ENCODE results near the gene HIC1.

DNA sequence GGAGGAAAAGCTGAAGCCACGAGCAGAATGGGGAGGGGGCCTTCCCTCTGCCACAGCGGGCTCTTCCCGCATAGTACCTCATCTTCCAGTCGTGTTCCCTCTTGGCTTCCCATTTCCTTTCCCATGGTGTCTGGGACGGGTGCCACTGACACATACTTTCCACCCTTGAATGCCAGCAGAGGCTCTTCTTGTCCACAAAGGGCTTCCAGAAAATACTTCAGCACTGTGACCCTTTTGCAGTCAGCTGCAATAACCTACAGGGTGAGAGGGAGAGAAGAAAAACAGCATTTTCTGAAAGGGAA lies 30.7 kb downstream of the HIC1 start:
- TF ChIP-seq, protein P1, sequence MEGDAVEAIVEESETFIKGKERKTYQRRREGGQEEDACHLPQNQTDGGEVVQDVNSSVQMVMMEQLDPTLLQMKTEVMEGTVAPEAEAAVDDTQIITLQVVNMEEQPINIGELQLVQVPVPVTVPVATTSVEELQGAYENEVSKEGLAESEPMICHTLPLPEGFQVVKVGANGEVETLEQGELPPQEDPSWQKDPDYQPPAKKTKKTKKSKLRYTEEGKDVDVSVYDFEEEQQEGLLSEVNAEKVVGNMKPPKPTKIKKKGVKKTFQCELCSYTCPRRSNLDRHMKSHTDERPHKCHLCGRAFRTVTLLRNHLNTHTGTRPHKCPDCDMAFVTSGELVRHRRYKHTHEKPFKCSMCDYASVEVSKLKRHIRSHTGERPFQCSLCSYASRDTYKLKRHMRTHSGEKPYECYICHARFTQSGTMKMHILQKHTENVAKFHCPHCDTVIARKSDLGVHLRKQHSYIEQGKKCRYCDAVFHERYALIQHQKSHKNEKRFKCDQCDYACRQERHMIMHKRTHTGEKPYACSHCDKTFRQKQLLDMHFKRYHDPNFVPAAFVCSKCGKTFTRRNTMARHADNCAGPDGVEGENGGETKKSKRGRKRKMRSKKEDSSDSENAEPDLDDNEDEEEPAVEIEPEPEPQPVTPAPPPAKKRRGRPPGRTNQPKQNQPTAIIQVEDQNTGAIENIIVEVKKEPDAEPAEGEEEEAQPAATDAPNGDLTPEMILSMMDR (IDR thresholded peaks at IDR 0.05): no peak
- no peak for TF ChIP-seq POLR2A (IDR thresholded peaks at IDR 0.05)
- no peak for TF ChIP-seq EP300 (IDR thresholded peaks at IDR 0.05)

Measured in gastroesophageal sphincter (tissue), 3 donors.